Calu3 (cell line): ENCODE results near the gene LYRM1. TPM values are rescaled to one million over a fixed set of nuclear protein-coding genes. Genes with fewer than 3 reads are reported as not detected.

Experiments used
- BruUV-seq: library from RNA; stranded (reverse); fragments of 400-500 nt; replicated peaks from 2 replicates; lab custom pipeline; 2021; lab: Mats Ljungman, UMichigan
- CTCF ChIA-PET: fragments of 300-600 bp; sonication (Branson Sonifier 250); formaldehyde crosslinking; loops from one replicate; lab custom pipeline; 2022; ENCODE audit warnings: antibody characterized with exemption; lab: Charles Lee
- DNase-seq: peaks from one replicate; pipeline ENCODE4 v3.0.0; 2022
- H3K27ac Mint-ChIP-seq: one replicate; pipeline ENCODE4 v1.8.0; 2022; ENCODE audit warnings: mixed read lengths; ENCODE audit not compliant: unreplicated experiment
- H3K27me3 Mint-ChIP-seq: one replicate; pipeline ENCODE4 v1.8.0; 2022; ENCODE audit warnings: mixed read lengths; ENCODE audit not compliant: unreplicated experiment
- H3K36me3 Mint-ChIP-seq: one replicate; pipeline ENCODE4 v1.8.0; 2022; ENCODE audit warnings: mild to moderate bottlenecking, moderate library complexity, mixed read lengths; ENCODE audit not compliant: insufficient read depth, unreplicated experiment
- H3K4me1 Mint-ChIP-seq: one replicate; pipeline ENCODE4 v1.8.0; 2022; ENCODE audit warnings: mild to moderate bottlenecking, low read depth, mixed read lengths; ENCODE audit not compliant: unreplicated experiment
- H3K4me3 Mint-ChIP-seq: one replicate; pipeline ENCODE4 v1.8.0; 2022; ENCODE audit warnings: mild to moderate bottlenecking, low read depth, moderate library complexity, mixed read lengths; ENCODE audit not compliant: unreplicated experiment
- H3K9me3 Mint-ChIP-seq: one replicate; pipeline ENCODE4 v1.8.0; 2022; ENCODE audit warnings: low read depth, mixed read lengths; ENCODE audit not compliant: unreplicated experiment
- CTCF ChIP-seq: fragments of 200-600 bp; IDR thresholded peaks from one replicate; pipeline ENCODE4 v1.8.0; 2022; ENCODE audit warnings: antibody characterized with exemption; ENCODE audit not compliant: unreplicated experiment
- intact Hi-C: fragments of 100-400 bp; cut with micrococcal nuclease; formaldehyde crosslinking; loops from one replicate; pipeline ENCODE4 v1.10.0; 2022; ENCODE audit not compliant: unreplicated experiment
- total RNA-seq: library from RNA; stranded (reverse); gene quantifications from 2 replicates; pipeline ENCODE4 v1.2.3, GENCODE V29; 2022

LYRM1 gene
- total RNA-seq, 1 experiment from 2014 or later, result 36.5 TPM

- no peak overlapping the region for H3K27ac Mint-ChIP-seq
- no peak for DNase-seq
- no TSS peak for BruUV-seq
- no peaks in the 10 kb centered on the region for H3K27me3 Mint-ChIP-seq
- no peak overlapping the region for H3K4me3 Mint-ChIP-seq
- no peaks in the 10 kb centered on the region for H3K36me3 Mint-ChIP-seq
- no peak for TF ChIP-seq CTCF
- CTCF ChIA-PET, result no interaction called here
- H3K4me1 Mint-ChIP-seq, result peaks cover 8% of the 10 kb centered on the region
- intact Hi-C loops, result no loop called here
- H3K9me3 Mint-ChIP-seq, result no peaks in the 10 kb centered on the region
Observed at GRCh38 chr16:20939611-20940010, 39.0 kb downstream of the LYRM1 start.

GRCh38 chr16:20940871-20941635 is 40.5 kb downstream of the LYRM1 start:
- no peak for TF ChIP-seq CTCF
- no peak for DNase-seq
- no peaks in the 10 kb centered on the region for H3K9me3 Mint-ChIP-seq
- BruUV-seq, result no TSS peak
- intact Hi-C loops, result no loop called here
- no peak overlapping the region for H3K4me3 Mint-ChIP-seq
- H3K36me3 Mint-ChIP-seq, result no peaks in the 10 kb centered on the region
- no peaks in the 10 kb centered on the region for H3K27me3 Mint-ChIP-seq
- CTCF ChIA-PET, result no interaction called here
- H3K4me1 Mint-ChIP-seq, result peaks cover 8% of the 10 kb centered on the region
- H3K27ac Mint-ChIP-seq, result no peak overlapping the region

GRCh38 chr16:20941636-20941926 is 41.0 kb downstream of the LYRM1 start:
- H3K27ac Mint-ChIP-seq, result no peak overlapping the region
- H3K36me3 Mint-ChIP-seq, result no peaks in the 10 kb centered on the region
- DNase-seq, result no peak
- no peaks in the 10 kb centered on the region for H3K27me3 Mint-ChIP-seq
- H3K9me3 Mint-ChIP-seq, result no peaks in the 10 kb centered on the region
- no peak overlapping the region for H3K4me3 Mint-ChIP-seq
- no peak for TF ChIP-seq CTCF
- CTCF ChIA-PET, result interaction anchor here (0.6 kb wide), 1 partner anchor 14 kb away, joined by 3 read pairs; no protein-coding TSS in a partner anchor
- no TSS peak for BruUV-seq
- H3K4me1 Mint-ChIP-seq, result peaks cover 8% of the 10 kb centered on the region
- intact Hi-C loops, result no loop called here

GRCh38 chr16:20942256-20942655 is 41.7 kb downstream of the LYRM1 start:
- H3K27me3 Mint-ChIP-seq, result no peaks in the 10 kb centered on the region
- CTCF ChIA-PET, result interaction anchor here (0.6 kb wide), 1 partner anchor 14 kb away, joined by 3 read pairs; no protein-coding TSS in a partner anchor
- H3K9me3 Mint-ChIP-seq, result no peaks in the 10 kb centered on the region
- peaks cover 8% of the 10 kb centered on the region for H3K4me1 Mint-ChIP-seq
- H3K36me3 Mint-ChIP-seq, result no peaks in the 10 kb centered on the region
- intact Hi-C loops, result no loop called here
- no peak overlapping the region for H3K27ac Mint-ChIP-seq
- TF ChIP-seq CTCF, result no peak
- no peak for DNase-seq
- BruUV-seq, result no TSS peak
- no peak overlapping the region for H3K4me3 Mint-ChIP-seq
